DOHH2 (cell line): ENCODE data around the gene ALK.

Source experiments
- H3F3A ChIP-seq: fragments of 200-600 bp; sonication (generic), shearing (Covaris generic); 2 replicates; pipeline ENCODE4 v1.6.0; 2016; ENCODE audit warnings: antibody characterized with exemption, mild to moderate bottlenecking; ENCODE audit not compliant: control insufficient read depth, insufficient read depth
- H3K27ac ChIP-seq: fragments of 200-600 bp; sonication (generic); 2 replicates; pipeline ENCODE4 v1.5.1; 2014; ENCODE audit warnings: low read depth, mild to moderate bottlenecking, low read length, moderate library complexity
- H3K27me3 ChIP-seq: fragments of 200-600 bp; sonication (generic); 2 replicates; pipeline ENCODE4 v1.6.1; 2014; ENCODE audit warnings: mild to moderate bottlenecking, low read length, mixed read lengths; ENCODE audit not compliant: control insufficient read depth
- H3K36me3 ChIP-seq: fragments of 200-600 bp; sonication (generic); 2 replicates; pipeline ENCODE4 v1.6.1; 2014; ENCODE audit warnings: mild to moderate bottlenecking, low read length, moderate library complexity, mixed read lengths; ENCODE audit not compliant: control insufficient read depth
- H3K4me1 ChIP-seq: fragments of 200-600 bp; sonication (generic); 2 replicates; pipeline ENCODE4 v1.6.1; 2014; ENCODE audit warnings: mild to moderate bottlenecking, low read length, mixed read lengths; ENCODE audit not compliant: control insufficient read depth
- H3K4me2 ChIP-seq: fragments of 200-600 bp; sonication (generic); 2 replicates; pipeline ENCODE4 v1.6.0; 2014; ENCODE audit warnings: mild to moderate bottlenecking, low read length, moderate library complexity
- H3K4me3 ChIP-seq: fragments of 200-600 bp; sonication (generic); 2 replicates; pipeline ENCODE4 v1.5.1; 2014; ENCODE audit warnings: mild to moderate bottlenecking, low read length, mixed read lengths
- H3K79me2 ChIP-seq: fragments of 200-600 bp; sonication (generic); 2 replicates; pipeline ENCODE4 v1.6.1; 2014; ENCODE audit warnings: mild to moderate bottlenecking, low read length, mixed read lengths; ENCODE audit not compliant: control insufficient read depth
- H3K9me2 ChIP-seq: fragments of 200-600 bp; sonication (generic); replicated peaks from 2 replicates; pipeline ENCODE4 v1.6.1; 2014; ENCODE audit warnings: mild to moderate bottlenecking, low read length, mixed read lengths; ENCODE audit not compliant: control insufficient read depth
- H3K9me3 ChIP-seq: fragments of 200-600 bp; sonication (generic); 2 replicates; pipeline ENCODE4 v1.6.1; 2014; ENCODE audit warnings: antibody characterized with exemption, low read length, mixed read lengths; ENCODE audit not compliant: control insufficient read depth, insufficient read depth
- H4K20me1 ChIP-seq: fragments of 200-600 bp; sonication (generic); 2 replicates; pipeline ENCODE4 v1.6.0; 2014; ENCODE audit warnings: low read depth, mild to moderate bottlenecking, antibody characterized with exemption, low read length, moderate library complexity; ENCODE audit not compliant: control insufficient read depth, insufficient read depth
- CTCF ChIP-seq: fragments of 200-600 bp; sonication (generic); IDR thresholded peaks from one replicate; pipeline ENCODE4 v1.5.1; 2014; ENCODE audit warnings: antibody characterized with exemption, mild to moderate bottlenecking, low read depth, low read length; ENCODE audit not compliant: poor library complexity, severe bottlenecking
- EZH2phosphoT487 ChIP-seq: fragments of 200-600 bp; sonication (generic); IDR thresholded peaks from 2 replicates; pipeline ENCODE4 v1.6.1; 2017; ENCODE audit warnings: borderline replicate concordance, mild to moderate bottlenecking, antibody characterized with exemption, low read length, moderate library complexity, mixed read lengths

The ALK gene

GRCh38 chr2:29729401-29729800, 192.0 kb downstream of the ALK start:
- no peak overlapping the region for H3K4me2 ChIP-seq
- no peaks in the 10 kb centered on the region for H3K9me3 ChIP-seq
- no peaks in the 10 kb centered on the region for H3K79me2 ChIP-seq
- no peak overlapping the region for H3K4me3 ChIP-seq
- no peaks in the 10 kb centered on the region for H3F3A ChIP-seq
- H3K27ac ChIP-seq: no peak overlapping the region
- TF ChIP-seq CTCF: no peak
- no peak for TF ChIP-seq EZH2phosphoT487
- no peaks in the 10 kb centered on the region; the same call in 1 of the 2 replicates for H3K27me3 ChIP-seq
- no peaks in the 10 kb centered on the region for H3K4me1 ChIP-seq
- no peaks in the 10 kb centered on the region for H3K9me2 ChIP-seq
- no peaks in the 10 kb centered on the region for H3K36me3 ChIP-seq
- no peaks in the 10 kb centered on the region for H4K20me1 ChIP-seq

- H3K79me2 ChIP-seq: no peaks in the 10 kb centered on the region
- H3K27ac ChIP-seq: no peak overlapping the region
- no peaks in the 10 kb centered on the region for H3K9me3 ChIP-seq
- no peak overlapping the region for H3K4me2 ChIP-seq
- no peaks in the 10 kb centered on the region for H4K20me1 ChIP-seq
- no peaks in the 10 kb centered on the region for H3K36me3 ChIP-seq
- TF ChIP-seq EZH2phosphoT487 (no peak), CTCF (no peak)
- H3F3A ChIP-seq: no peaks in the 10 kb centered on the region
- H3K4me3 ChIP-seq: no peak overlapping the region
- no peaks in the 10 kb centered on the region for H3K4me1 ChIP-seq
- H3K27me3 ChIP-seq: no peaks in the 10 kb centered on the region
- no peaks in the 10 kb centered on the region for H3K9me2 ChIP-seq
These were observed 194.4 kb downstream of the ALK start for GRCh38 chr2:29726976-29727375.

- Histone ChIP-seq H3K9me2 (no peaks in the 10 kb centered on the region), H3K27ac (no peak overlapping the region), H3K36me3 (no peaks in the 10 kb centered on the region), H4K20me1 (no peaks in the 10 kb centered on the region), H3K4me2 (no peak overlapping the region), H3K9me3 (no peaks in the 10 kb centered on the region), H3F3A (no peaks in the 10 kb centered on the region), H3K4me1 (no peaks in the 10 kb centered on the region), H3K79me2 (no peaks in the 10 kb centered on the region), H3K27me3 (no peaks in the 10 kb centered on the region), H3K4me3 (no peak overlapping the region)
- TF ChIP-seq EZH2phosphoT487 (no peak), CTCF (no peak)
These were observed 195.8 kb downstream of the ALK start for GRCh38 chr2:29725610-29726009.

GRCh38 chr2:29724282-29724681, 197.1 kb downstream of the ALK start:
- Histone ChIP-seq H3K27ac (no peak overlapping the region), H3K9me3 (no peaks in the 10 kb centered on the region), H3K79me2 (no peaks in the 10 kb centered on the region), H3F3A (no peaks in the 10 kb centered on the region), H4K20me1 (no peaks in the 10 kb centered on the region), H3K9me2 (no peaks in the 10 kb centered on the region), H3K4me2 (no peak overlapping the region), H3K4me1 (no peaks in the 10 kb centered on the region), H3K27me3 (peaks cover 3% of the 10 kb centered on the region; the same call in 1 of the 2 replicates), H3K36me3 (no peaks in the 10 kb centered on the region), H3K4me3 (no peak overlapping the region)
- no peak for TF ChIP-seq EZH2phosphoT487
- TF ChIP-seq CTCF: no peak
